Chondrocyte (in vitro differentiated cells): ENCODE data around the gene ZNF804A. TPM values are rescaled to one million over a fixed set of nuclear protein-coding genes. Genes with fewer than 3 reads are reported as not detected.

Source experiments
- DNase-seq: peaks from one replicate; pipeline ENCODE4 v3.0.0; 2021; ENCODE audit warnings: mixed read lengths, low spot score
- H3K27ac Mint-ChIP-seq: one replicate; pipeline ENCODE4 v1.8.0; 2021; ENCODE audit warnings: mild to moderate bottlenecking, moderate library complexity, mixed read lengths; ENCODE audit not compliant: unreplicated experiment
- H3K27me3 Mint-ChIP-seq: 2 replicates; pipeline ENCODE4 v1.8.0; 2021; ENCODE audit warnings: low read depth, mixed read lengths
- H3K36me3 Mint-ChIP-seq: 2 replicates; pipeline ENCODE4 v1.8.0; 2021; ENCODE audit warnings: low read depth, mixed read lengths
- H3K4me1 Mint-ChIP-seq: 2 replicates; pipeline ENCODE4 v1.8.0; 2021; ENCODE audit warnings: low read depth, mild to moderate bottlenecking, mixed read lengths
- H3K4me3 Mint-ChIP-seq: one replicate; pipeline ENCODE4 v1.8.0; 2021; ENCODE audit warnings: mild to moderate bottlenecking, moderate library complexity, mixed read lengths; ENCODE audit not compliant: unreplicated experiment
- H3K9me3 Mint-ChIP-seq: 2 replicates; pipeline ENCODE4 v1.8.0; 2021; ENCODE audit warnings: low read depth, mixed read lengths
- CTCF ChIP-seq: fragments of 200-600 bp; sonication (generic); IDR thresholded peaks from 2 replicates; pipeline ENCODE4 v1.5.0; 2021; ENCODE audit warnings: antibody characterized with exemption, mild to moderate bottlenecking, moderate library complexity
- total RNA-seq: library from RNA; stranded (reverse); gene quantifications from 3 replicates; pipeline ENCODE4 v1.2.1, GENCODE V29; 2021

Gene ZNF804A
- total RNA-seq, 1 donor from 2014 or later, result not detected

- H3K4me3 Mint-ChIP-seq, result no peak overlapping the region
- H3K27me3 Mint-ChIP-seq, result no peaks in the 10 kb centered on the region
- no peaks in the 10 kb centered on the region for H3K9me3 Mint-ChIP-seq
- no peak for DNase-seq
- H3K27ac Mint-ChIP-seq, result no peak overlapping the region
- no peak for TF ChIP-seq CTCF
- H3K4me1 Mint-ChIP-seq, result no peaks in the 10 kb centered on the region
- H3K36me3 Mint-ChIP-seq, result no peaks in the 10 kb centered on the region
These were observed 93.9 kb downstream of the ZNF804A start for GRCh38 chr2:184692141-184692734.

GRCh38 chr2:184696644-184697043 is 98.3 kb downstream of the ZNF804A start:
- Mint-ChIP-seq H3K4me3 (no peak overlapping the region), H3K9me3 (no peaks in the 10 kb centered on the region), H3K27me3 (no peaks in the 10 kb centered on the region), H3K4me1 (no peaks in the 10 kb centered on the region), H3K36me3 (no peaks in the 10 kb centered on the region), H3K27ac (no peak overlapping the region)
- no peak for DNase-seq
- no peak for TF ChIP-seq CTCF

GRCh38 chr2:184698476-184698875 is 100.1 kb downstream of the ZNF804A start:
- H3K36me3 Mint-ChIP-seq, result no peaks in the 10 kb centered on the region

GRCh38 chr2:184721881-184722280 is 123.6 kb downstream of the ZNF804A start:
- no peak for DNase-seq
- H3K4me3 Mint-ChIP-seq, result no peak overlapping the region
- no peaks in the 10 kb centered on the region for H3K36me3 Mint-ChIP-seq
- no peaks in the 10 kb centered on the region for H3K4me1 Mint-ChIP-seq
- no peak for TF ChIP-seq CTCF
- H3K27ac Mint-ChIP-seq, result no peak overlapping the region
- peaks cover 3% of the 10 kb centered on the region for H3K27me3 Mint-ChIP-seq
- H3K9me3 Mint-ChIP-seq, result peaks cover 5% of the 10 kb centered on the region

More at GRCh38 chr2:184698476-184698875, 100.1 kb downstream of the ZNF804A start:
- no peaks in the 10 kb centered on the region for H3K4me1 Mint-ChIP-seq
- no peak for TF ChIP-seq CTCF
- H3K27me3 Mint-ChIP-seq, result peaks cover 2% of the 10 kb centered on the region
- H3K9me3 Mint-ChIP-seq, result no peaks in the 10 kb centered on the region
- H3K4me3 Mint-ChIP-seq, result no peak overlapping the region
- no peak overlapping the region for H3K27ac Mint-ChIP-seq
- DNase-seq, result no peak

GRCh38 chr2:184727813-184728212 is 129.5 kb downstream of the ZNF804A start:
- Mint-ChIP-seq H3K9me3 (no peaks in the 10 kb centered on the region), H3K27ac (no peak overlapping the region), H3K36me3 (no peaks in the 10 kb centered on the region), H3K4me1 (no peaks in the 10 kb centered on the region), H3K4me3 (no peak overlapping the region), H3K27me3 (peaks cover 3% of the 10 kb centered on the region)
- TF ChIP-seq CTCF, result no peak
- DNase-seq, result no peak
